UCSD-AML1 (cell line): Measurements from ENCODE around the gene DHRS11.

Experiments used
- DNase-seq: peaks from one replicate; lab custom pipeline; 2025; ENCODE audit not compliant: unreplicated experiment; lab: John Stamatoyannopoulos, UW

DHRS11 gene, protein sequence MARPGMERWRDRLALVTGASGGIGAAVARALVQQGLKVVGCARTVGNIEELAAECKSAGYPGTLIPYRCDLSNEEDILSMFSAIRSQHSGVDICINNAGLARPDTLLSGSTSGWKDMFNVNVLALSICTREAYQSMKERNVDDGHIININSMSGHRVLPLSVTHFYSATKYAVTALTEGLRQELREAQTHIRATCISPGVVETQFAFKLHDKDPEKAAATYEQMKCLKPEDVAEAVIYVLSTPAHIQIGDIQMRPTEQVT

DNA sequence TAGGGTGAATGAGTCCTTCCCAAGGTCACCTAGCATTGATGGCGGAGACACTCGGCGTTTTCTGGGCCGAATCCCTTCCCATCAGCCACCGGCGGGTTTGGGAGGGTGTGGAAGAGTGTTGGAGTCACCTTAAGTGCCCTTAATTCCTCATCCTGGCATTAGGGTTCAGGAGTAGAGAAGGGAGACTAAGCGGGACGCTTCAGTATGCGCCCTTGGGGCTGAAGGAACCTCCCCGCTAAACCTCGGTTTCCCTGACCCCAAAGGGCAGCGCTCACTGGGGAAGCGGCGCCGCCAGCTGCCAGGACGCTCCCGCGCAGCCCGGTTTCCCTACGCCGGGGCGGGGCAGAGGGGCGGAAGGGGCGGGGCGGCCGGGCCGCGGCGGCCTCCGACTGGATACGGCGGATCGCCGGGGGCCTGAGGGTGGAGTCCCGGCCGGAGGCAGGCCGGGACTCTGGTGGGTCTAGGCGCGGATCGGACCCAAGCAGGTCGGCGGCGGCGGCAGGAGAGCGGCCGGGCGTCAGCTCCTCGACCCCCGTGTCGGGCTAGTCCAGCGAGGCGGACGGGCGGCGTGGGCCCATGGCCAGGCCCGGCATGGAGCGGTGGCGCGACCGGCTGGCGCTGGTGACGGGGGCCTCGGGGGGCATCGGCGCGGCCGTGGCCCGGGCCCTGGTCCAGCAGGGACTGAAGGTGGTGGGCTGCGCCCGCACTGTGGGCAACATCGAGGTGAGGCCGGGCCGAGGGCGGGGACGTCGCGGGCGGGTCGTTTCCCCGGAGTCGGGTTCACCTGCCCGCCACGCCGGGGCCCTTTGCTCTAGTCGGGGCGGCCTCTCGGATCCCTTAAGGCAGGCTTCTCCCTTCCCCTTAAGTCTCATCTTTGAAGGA, at the start of gene DHRS11:
TSS of gene DHRS11 (plus strand) at position 446 of the 882 bp plus-strand sequence. CDS start at position 577, 131 bp downstream.
- DNase-seq, result peak; percentile 81

DNA sequence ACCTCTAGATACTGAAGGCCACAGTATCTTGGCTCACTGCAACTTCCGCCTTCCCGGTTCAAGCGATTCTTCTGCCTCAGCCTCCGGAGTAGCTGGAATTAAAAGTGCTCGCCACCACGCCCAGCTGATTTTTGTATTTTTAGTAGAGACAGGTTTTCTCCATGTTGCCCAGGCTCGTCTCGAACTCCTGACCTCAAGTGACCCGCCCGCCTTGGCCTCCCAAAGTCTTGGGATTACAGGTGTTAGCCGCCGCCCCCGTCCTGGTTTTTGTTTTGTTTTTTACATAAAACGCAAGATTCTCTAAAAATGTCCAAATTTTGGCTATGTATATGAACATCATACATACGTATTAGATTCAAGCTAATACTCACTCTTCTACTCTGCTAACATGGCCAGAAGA, 48.9 kb upstream of the DHRS11 start:
- DNase-seq, result no peak

DNA sequence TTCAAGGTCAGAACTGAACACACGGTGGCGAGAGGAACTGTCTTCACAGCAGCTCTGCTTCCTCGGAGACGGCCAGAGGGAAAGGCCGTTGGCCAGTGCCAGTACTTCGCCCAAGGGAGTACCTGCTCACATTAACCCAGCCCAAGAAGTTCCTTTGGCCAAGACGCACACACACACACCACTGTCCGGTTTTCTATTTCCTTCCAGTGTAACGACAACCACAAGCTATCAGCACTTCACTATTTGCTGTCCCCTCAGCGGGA, 47.7 kb upstream of the DHRS11 start:
- peak; percentile 69 for DNase-seq

DNA sequence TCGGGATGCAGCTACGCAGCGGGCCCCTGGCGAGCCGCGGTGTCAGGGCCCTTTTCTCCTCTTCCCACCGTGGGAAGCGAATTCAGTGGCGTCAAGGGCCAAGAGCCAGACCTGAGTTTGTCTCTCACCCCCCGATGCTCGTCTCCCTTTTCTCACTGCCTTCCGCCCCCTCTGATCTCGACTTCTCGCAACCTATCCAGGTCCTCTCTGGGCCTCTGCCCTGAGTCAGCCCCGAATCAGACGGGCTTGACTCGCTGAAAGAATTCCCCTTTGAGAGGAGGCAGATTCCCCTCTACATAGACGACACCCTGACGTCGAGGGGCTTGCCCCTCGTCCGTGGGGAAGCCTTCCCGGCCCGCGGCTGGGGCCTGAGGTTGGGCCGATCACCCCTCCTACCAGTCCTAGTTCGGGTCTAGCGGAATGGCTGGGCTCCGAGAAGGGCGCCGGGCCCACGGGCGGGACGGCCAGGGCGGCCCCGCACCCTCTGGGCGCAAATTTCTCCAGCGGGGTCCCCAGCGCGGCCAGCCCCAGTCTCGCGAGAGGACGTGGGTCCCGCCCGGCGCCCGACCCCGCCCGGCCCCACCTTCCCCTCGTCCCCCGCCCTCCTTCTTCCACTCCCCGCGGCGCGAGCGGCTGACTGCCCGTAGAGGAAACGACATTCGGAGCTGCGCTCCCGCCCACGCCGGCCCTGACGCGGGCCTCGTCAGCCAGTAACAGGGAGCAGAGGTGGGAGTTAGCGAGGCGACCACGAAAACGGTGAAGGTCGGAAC, 47.2 kb upstream of the DHRS11 start, which contains the start of gene GGNBP2:
TSS of gene GGNBP2 (plus strand) at position 613 of the 770 bp plus-strand sequence. CDS start 806 bp downstream, outside the sequence.
- peak; percentile 94 for DNase-seq

DNA sequence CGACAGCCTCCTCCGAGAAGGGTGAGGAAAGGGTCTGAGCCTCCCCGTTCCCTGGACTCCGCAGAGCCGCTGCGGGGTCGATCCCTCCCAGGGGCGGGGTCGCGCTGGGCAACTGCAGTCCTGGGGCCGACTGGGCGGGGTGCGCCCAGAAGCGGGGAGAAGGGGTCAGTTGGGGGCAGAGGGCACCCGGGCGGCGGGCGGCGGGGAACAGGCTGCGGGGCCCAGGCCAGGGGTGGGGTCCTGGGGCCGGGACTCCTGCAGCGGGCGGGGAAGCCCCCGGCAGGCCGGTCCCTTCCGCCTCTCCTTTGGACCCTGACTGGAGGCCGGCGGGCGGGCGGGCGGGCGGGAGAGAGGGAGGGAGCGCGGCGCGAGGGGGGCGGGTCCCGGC, 46.6 kb upstream of the DHRS11 start:
- no peak for DNase-seq

DNA sequence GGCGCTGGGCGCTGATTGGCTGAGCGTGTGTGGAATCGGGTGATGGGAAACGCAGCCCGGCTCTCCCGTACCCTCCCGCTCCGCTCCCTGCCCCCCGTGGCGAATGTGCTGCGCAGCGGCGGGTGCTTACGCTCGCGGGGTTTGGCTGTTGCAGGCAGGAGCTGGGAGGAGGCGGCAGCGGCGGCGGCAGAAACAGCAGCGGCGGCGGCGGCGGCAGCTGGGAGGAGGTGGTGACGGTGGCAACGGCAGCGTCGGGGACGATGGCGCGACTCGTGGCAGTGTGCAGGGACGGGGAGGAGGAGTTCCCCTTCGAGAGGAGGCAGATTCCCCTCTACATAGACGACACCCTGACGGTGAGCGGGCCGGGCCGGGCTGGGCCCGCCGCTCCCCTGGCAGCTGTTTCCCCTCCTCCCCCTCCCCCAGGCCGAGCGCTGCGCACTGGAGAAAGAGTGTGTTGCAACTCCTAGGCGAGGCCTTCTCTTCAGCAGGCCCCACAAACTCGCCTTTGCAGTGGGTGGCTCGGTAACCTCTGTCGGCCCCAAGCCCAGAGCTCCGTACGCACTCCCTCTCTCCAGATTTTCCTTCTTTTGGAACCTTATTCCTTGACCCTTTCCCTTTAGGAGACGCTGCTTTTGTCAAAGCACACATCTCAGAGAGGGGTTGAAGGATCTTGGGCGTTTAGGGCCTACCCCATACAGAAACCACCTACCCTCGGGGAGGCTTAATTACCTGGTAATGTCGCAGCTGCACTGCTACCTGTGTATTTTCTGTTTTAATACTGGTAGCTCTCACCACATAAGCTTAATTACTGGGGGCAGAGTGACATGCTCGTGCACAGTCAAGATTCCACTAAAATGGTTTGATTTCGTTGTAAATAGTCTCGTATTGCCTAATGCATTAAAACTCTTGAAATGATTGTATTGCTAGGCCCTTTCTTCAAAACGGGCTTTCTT, 45.9 kb upstream of the DHRS11 start:
- DNase-seq, result peak; percentile 97

DNA sequence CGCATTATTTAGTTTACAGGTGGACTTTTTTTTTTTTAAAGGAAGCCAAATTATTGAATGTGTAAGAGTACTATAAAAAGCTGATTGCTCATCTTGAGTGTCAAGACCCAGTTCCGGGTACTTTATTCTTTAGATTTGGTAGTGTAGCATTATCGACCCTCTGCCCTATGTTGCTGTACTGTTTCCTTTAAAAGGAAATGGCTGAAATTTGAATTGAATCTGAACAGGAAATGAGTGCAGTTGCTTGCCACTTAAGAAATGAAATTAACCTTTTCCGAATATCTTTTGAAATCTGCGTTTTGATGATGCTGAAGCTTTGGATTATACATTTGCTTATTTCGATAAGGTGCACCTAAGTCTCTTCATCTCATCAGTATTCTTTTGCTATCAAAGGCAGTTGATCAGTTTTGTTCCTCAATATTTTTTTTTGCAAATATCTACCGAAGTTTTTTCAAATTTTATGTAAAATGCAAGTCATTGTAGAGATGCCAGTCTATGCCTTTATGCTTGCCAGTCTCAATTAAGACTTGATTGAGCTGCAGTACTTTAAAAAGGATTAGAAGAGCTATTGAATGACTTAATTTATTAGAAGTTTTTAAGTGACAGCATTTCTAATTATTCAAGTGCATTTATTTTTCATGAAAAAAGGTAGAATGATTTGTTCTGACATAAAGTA, 45.1 kb upstream of the DHRS11 start:
- no peak for DNase-seq

DNA sequence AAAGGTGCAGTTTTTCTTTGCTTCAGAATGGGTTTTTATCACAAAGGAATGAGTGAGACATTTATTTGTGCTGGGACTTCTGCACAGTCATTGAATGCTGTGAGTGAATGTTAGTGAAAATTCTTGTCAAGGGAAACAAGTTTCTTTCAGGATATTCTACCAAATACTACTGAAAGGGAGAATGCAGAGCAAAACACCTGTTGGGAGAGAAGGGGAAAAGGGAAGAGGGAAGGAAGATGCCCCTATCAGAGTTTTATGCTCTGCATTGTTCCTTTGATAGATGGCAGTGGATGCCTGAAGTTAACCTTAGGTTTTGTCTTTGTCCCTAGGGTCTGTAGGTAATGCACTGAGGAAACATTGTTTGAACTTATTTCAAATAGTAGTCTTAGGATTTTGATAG, 43.9 kb upstream of the DHRS11 start:
- no peak for DNase-seq

DNA sequence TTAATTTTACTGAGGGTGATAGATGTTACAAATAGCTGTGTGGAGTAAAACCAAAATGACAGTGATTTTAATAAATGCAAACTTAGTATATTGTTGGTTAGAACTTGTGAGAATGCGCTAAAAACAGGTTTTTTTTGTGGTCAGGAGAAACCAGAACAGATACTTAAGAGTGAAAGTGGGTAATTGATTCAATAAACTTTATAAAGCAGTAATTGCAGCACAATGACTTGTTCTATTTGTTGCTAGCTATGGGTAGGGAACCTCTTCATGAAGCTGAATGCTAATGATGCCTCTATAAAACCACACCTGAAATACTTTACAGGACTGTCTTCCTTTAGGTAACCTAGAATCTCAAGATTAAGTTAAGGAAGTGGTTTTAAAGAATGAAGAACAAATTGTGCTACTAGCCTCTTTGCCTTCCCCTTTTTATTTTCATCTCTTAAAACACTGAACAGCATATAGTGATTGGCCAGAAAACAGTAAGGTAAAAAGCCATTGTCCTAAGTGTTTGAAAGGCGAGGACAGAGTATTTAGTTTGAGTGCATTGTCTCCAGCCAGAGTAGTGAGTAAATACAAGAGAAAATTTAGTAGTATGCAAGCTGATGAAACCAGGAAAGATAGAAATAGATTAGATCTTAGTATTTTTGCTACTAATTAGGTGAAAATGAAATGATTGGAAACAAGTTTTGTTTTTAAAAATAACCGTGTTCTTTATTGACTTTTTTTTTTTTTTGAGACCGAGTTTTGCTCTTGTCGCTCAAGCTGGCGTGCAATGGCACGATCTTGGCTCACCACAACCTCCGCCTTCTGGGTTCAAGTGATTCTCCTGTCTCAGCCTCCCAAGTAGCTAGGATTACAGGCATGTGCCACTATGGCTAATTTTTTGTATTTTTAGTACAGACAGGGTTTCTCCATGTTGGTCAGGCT, 40.9 kb upstream of the DHRS11 start:
- no peak for DNase-seq

DNA sequence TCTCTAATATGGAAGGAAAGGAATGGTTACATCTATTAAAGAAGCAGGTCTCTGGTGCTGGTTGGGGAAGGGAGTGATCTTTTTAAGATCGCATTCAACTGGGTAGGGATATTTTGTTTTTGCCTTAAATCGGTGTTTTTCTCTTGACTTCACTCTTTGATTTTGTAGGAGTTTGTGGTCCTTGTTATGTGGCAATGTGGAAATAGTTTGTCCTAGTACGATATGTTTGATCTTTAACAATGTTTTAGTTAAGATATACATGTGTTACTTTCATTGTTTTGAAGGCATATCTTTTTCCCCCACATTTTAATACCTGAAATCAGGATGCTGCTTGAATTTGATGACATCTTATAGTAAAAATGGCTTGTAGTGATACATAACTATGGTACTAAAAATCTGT, 38.2 kb upstream of the DHRS11 start:
- no peak for DNase-seq

DNA sequence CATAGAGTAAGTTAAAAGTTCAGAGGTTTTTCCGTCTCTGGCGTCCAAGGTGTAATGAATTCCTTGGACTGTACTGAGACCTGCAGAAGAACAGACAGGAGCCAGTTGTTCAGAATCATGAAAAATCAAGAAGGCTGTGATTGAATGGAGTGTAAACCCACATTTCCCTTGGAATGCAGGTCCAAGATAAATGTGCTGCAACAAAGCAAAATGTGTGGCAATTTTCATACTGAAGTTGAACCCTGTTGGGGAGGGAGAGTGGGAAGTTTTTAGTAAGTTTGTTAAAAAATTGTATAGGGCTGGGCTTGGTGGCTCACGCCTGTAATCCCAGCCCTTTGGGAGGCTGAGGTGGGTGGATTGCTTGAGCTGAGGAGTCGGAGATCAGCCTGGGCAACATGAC, 25.6 kb upstream of the DHRS11 start:
- no peak for DNase-seq

DNA sequence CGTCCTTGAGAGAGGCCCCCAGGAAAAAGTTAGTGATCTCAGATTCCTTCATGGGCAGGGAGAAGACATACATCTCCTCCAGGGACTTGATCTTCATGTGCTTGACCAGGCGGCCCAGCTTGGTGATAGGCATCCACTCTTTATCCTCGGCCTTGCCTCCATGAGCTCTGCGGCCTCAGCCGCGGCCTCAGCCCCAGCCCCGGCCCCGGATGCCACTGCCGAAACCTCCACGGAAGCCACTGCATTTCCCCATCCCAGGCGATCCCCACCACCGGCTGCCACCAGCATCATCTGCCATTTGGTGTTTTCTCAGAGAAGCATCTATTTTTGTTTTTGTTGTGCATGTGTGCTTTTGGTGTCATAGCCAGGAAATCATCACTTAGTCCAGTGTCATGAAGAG, 16.7 kb upstream of the DHRS11 start:
- DNase-seq, result no peak

DNA sequence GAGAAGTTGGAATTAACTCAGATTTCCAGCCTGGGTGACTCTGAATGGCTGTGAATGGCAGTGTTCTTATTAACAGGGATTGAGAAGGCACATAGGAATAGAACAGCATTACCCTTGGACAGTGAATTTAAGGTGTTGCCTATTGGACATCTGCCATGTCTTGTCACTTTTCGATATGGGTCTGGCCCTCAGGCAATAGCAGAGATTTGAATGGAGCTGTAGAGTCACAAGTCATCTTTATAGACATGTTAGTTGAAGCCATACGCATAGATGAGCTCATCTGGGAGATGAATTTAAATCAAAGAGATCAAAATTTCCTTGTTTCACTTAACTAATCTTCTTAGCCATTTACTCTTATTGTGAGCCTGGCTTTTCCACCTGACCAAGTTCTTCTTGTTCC, 14.9 kb upstream of the DHRS11 start:
- no peak for DNase-seq

DNA sequence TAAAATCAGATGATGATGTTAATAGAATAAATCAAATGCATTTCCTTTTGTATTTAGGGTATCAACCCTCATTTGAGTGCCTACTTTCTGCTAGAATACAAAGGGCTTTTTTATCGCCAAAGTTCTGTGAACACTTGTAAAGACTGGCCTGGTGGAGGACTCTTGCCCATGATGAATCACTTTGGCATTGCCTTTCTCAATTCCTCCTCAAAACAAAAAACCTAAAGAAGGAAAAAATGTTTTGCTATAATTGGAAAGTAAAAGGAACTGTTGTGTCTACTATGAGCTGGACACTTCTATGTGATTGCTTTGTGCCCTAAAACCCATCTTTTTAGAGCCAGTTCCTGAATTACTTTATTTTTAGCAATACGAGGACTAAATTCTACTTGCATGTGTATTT, 13.0 kb upstream of the DHRS11 start:
- DNase-seq, result no peak

DNA sequence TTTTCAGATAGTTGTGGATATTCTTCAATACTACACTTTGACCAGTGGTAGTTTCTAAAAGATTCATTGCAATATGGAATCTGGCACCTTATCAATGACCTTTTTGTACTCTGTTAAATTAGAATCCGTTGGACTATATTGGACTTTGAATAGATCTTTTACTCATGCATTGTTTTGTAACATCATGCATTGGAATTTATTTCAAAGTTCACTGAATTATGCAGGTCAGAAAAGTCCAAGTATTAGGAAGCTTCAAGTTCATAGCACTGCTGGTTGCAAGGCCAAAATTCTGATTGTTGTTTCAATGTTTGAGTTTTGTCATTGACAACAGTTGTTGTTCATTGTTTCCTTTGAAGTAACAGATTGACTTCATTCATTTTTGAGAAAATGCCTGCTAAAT, 7.9 kb upstream of the DHRS11 start:
- no peak for DNase-seq

DNA sequence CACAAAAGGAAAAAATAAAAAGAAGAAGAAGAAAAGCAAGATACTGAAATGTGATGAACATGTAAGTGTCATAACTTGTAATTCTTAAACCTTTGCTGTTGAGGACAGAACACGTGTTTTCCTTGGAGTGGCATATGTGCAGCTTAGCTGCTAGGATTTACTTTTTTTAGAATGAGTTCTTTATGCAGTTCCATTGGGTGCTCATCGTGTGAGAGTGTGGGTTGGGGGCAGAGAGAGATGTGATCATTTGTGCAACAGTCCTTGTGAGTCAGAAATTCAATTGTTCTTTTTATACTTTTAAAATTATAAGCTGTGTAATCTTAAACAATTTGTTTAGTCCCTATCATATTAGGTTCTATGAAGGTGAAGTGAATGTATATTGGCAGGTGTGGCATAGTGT, 5.5 kb upstream of the DHRS11 start:
- no peak for DNase-seq

DNA sequence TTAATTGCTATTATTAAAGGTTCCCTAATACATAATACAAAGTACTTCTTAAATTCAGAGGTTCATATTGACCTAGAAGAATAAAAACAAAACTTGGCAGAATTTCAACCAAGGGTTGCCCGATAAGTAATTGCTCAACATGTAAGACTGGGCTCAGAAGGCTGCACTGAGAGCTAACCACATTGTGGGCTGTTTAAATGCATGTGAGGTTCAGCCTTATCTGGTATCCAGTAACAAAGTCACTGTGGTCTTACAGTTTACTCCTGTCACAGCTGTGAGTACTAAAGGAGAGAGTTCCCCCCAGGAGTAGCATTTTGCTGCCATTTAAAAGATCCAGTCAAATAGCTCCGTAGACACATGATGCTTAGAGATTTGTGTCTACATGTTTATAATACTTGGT, 1.6 kb upstream of the DHRS11 start:
- DNase-seq, result no peak

DNA sequence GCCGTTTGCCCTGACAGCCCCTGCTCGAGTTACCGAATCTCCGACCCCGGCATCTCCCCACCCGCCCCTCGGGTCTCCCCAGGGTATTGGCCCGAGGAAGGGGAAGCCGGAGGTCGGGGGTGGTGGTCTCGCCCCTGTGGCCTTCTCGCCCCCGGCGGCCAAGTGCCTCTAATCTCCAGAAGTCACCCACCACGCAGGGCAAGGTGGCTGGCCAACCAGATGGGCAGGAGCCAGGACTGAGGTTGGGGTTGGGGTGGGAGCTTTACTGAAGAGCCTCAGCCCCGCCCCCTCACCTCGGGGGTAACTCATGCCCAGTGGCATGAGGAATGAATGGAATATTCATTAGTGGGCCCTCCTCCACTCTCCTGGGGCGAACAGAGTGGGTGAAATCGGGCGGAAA, 637 bp downstream of the DHRS11 start:
- DNase-seq, result no peak

DNA sequence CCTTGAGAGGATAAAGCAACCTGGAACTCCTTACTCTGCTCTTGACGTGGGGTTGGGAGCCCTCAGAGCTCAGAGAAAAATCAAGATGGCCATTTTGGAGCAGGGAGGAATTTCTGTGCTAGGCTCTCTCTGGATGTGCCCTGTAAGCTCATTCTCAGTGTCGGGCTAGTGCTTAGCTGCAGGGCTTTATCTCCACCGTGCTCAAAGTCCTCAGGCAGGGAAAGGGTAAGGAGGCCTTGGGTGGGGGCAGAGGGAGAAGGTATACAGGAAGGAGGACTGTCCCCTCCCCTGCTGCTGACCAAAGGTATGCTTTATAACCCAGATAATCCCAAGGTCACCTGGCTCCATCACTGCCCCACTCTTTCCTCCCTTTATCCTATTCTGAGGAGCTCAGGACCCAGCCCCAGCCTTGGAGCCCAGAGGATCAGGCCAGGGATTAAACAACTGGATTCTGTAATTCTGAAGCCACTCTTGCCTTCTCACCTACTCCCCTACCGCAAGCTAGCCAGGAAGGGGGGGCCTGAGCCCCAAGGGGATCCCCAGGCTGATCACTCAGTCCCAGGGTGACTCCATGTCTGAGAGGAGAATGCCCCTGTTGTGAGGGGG, 1.1 kb downstream of the DHRS11 start:
- no peak for DNase-seq
